ENCODE data around the gene AAK1. TPM values are rescaled to one million over a fixed set of nuclear protein-coding genes. Genes with fewer than 3 reads are reported as not detected.

AAK1 gene
- total RNA-seq, 1 experiment from 2014 or later = 75.8 TPM

DNA sequence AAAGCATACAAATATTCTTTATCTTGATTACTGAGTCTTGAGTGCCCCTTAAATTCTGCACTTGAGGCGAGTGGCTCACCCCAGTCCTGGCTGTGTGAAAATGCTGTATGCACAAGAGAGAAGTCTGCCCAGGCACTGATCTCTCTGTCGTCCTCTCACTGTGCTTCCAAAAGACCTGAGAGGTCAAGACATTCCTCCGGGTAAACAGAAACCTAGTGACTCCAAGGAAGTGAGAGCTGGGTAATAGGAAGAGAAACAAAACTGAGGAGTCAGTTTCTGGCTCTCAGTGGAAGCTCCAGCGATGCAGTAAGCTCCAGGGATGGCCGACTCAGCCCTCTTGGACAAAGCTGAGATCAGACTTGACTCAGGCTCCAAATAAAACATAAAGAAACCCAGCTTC is 70.9 kb downstream of the AAK1 start:
- ChIA-PET CTCF (no interaction called here), POLR2A (interaction anchor here (1.0 kb wide), 1 partner anchor 10 kb away, joined by 3 read pairs; no protein-coding TSS in a partner anchor)
- Mint-ChIP-seq H3K4me3 (ENCODE audit: unreplicated experiment) (no peak overlapping the region), H3K4me1 (ENCODE audit: insufficient read depth, unreplicated experiment) (peaks cover 45% of the 10 kb centered on the region), H3K27me3 (ENCODE audit: insufficient read depth, unreplicated experiment) (no peaks in the 10 kb centered on the region), H3K36me3 (ENCODE audit: insufficient read depth, unreplicated experiment) (peaks cover 5% of the 10 kb centered on the region), H3K9me3 (ENCODE audit: unreplicated experiment) (no peaks in the 10 kb centered on the region), H3K27ac (ENCODE audit: low read depth, unreplicated experiment) (no peak overlapping the region)
- intact Hi-C loops (cut with micrococcal nuclease) = no loop called here
- BruUV-seq (replicated peaks) = no TSS peak
- no peak for DNase-seq (ENCODE audit: unreplicated experiment)
- TF ChIP-seq, protein P1, sequence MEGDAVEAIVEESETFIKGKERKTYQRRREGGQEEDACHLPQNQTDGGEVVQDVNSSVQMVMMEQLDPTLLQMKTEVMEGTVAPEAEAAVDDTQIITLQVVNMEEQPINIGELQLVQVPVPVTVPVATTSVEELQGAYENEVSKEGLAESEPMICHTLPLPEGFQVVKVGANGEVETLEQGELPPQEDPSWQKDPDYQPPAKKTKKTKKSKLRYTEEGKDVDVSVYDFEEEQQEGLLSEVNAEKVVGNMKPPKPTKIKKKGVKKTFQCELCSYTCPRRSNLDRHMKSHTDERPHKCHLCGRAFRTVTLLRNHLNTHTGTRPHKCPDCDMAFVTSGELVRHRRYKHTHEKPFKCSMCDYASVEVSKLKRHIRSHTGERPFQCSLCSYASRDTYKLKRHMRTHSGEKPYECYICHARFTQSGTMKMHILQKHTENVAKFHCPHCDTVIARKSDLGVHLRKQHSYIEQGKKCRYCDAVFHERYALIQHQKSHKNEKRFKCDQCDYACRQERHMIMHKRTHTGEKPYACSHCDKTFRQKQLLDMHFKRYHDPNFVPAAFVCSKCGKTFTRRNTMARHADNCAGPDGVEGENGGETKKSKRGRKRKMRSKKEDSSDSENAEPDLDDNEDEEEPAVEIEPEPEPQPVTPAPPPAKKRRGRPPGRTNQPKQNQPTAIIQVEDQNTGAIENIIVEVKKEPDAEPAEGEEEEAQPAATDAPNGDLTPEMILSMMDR (IDR thresholded peaks at IDR 0.05; ENCODE audit: unreplicated experiment) = no peak

DNA sequence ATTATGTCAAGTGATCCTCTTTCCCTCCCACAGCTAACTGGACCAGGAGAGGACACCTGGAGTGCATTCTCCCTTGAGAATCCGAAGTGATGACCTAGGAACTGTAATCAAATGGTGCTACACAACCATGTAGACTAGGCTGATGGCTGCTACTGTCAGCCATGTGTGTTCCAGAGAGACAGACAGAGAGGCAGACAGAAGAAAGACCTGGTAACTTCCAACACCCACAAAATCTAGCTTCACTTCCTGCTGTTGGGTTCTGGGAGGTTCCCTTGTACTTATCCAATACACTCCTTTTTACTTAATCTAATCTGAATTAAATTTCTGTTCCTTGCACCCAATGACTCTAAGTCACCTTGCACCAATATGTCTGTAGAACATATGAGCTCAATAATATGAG is 72.3 kb downstream of the AAK1 start:
- CTCF ChIA-PET = interaction anchor here (0.5 to 1.3 kb wide), 5 partner anchors 12 to 152 kb away, joined by 3 read pairs; no protein-coding TSS in a partner anchor
- no peak for DNase-seq (ENCODE audit: unreplicated experiment)
- intact Hi-C loops (cut with micrococcal nuclease) = no loop called here
- POLR2A ChIA-PET = interaction anchor here (0.6 to 5.0 kb wide), 10 partner anchors 10 to 258 kb away, joined by 3 to 55 read pairs (median 4); partner anchors contain the start of gene AAK1
- H3K9me3 Mint-ChIP-seq (ENCODE audit: unreplicated experiment) = no peaks in the 10 kb centered on the region
- peak overlapping the region; percentile 58 for H3K27ac Mint-ChIP-seq (ENCODE audit: low read depth, unreplicated experiment)
- peaks cover 5% of the 10 kb centered on the region for H3K36me3 Mint-ChIP-seq (ENCODE audit: insufficient read depth, unreplicated experiment)
- TF ChIP-seq, protein P1 (IDR thresholded peaks at IDR 0.05; ENCODE audit: unreplicated experiment) = no peak
- no peaks in the 10 kb centered on the region for H3K27me3 Mint-ChIP-seq (ENCODE audit: insufficient read depth, unreplicated experiment)
- BruUV-seq (replicated peaks) = no TSS peak
- no peak overlapping the region for H3K4me3 Mint-ChIP-seq (ENCODE audit: unreplicated experiment)
- H3K4me1 Mint-ChIP-seq (ENCODE audit: insufficient read depth, unreplicated experiment) = peaks cover 39% of the 10 kb centered on the region

DNA sequence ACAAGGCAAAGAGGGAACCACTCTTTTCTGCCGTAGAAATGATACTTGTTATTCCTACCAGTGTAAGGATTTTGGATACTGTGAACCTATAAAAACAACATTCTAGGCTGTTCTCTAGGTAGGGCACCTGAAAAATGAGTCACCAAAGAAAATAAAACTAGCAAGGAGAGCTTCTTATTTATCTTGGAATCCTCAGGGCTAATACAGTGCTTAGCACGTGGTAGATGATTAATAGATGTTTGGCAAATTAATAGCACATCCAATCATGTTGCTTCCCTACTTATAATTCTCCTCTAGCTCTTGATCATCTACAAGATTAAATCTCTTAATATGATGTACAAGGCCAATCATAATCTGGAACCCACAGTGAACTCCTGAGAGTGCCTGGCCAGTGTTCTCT is 73.1 kb downstream of the AAK1 start:
- peaks cover 5% of the 10 kb centered on the region for H3K36me3 Mint-ChIP-seq (ENCODE audit: insufficient read depth, unreplicated experiment)
- ChIA-PET CTCF (interaction anchor here (0.6 to 1.3 kb wide), 4 partner anchors 55 to 153 kb away, joined by 3 to 6 read pairs (median 4); partner anchors contain the start of gene AAK1), POLR2A (interaction anchor here (0.5 to 5.0 kb wide), 18 partner anchors 10 to 258 kb away, joined by 3 to 55 read pairs (median 4); partner anchors contain the start of genes AAK1, ANXA4 and NFU1)
- no peaks in the 10 kb centered on the region for H3K9me3 Mint-ChIP-seq (ENCODE audit: unreplicated experiment)
- DNase-seq (ENCODE audit: unreplicated experiment) = peak; percentile 51
- peak overlapping the region; percentile 58 for H3K27ac Mint-ChIP-seq (ENCODE audit: low read depth, unreplicated experiment)
- intact Hi-C loops (cut with micrococcal nuclease) = no loop called here
- peaks cover 39% of the 10 kb centered on the region for H3K4me1 Mint-ChIP-seq (ENCODE audit: insufficient read depth, unreplicated experiment)
- no peaks in the 10 kb centered on the region for H3K27me3 Mint-ChIP-seq (ENCODE audit: insufficient read depth, unreplicated experiment)
- BruUV-seq (replicated peaks) = no TSS peak
- H3K4me3 Mint-ChIP-seq (ENCODE audit: unreplicated experiment) = peak overlapping the region; percentile 6
- TF ChIP-seq, protein P1 (IDR thresholded peaks at IDR 0.05; ENCODE audit: unreplicated experiment) = no peak

DNA sequence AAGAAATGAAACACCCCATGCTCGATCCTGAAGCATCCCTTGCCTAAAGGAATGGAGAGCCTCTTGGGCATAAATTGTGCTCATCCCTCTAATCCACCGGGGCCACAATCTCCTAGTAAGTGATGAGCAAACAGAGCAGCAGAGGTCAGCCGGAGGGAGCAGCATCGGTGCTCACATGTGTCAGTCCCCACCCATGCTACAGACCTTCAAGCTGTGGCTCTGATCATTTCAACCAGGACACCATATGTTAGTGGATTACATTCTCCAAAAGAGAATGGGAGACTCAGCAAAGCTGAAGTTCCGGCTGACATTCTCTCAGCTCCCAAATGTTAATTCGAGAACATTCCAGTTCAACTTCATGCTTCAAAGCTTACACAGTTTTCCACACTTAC is 75.6 kb downstream of the AAK1 start:
- ChIA-PET POLR2A (interaction anchor here (0.6 to 5.0 kb wide), 2 partner anchors 76 to 137 kb away, joined by 3 to 55 read pairs; partner anchors contain the start of gene AAK1), CTCF (interaction anchor here (0.6 to 1.1 kb wide), 2 partner anchors 20 to 23 kb away, joined by 3 read pairs; no protein-coding TSS in a partner anchor)
- no peaks in the 10 kb centered on the region for H3K9me3 Mint-ChIP-seq (ENCODE audit: unreplicated experiment)
- no TSS peak for BruUV-seq (replicated peaks)
- H3K36me3 Mint-ChIP-seq (ENCODE audit: insufficient read depth, unreplicated experiment) = no peaks in the 10 kb centered on the region
- intact Hi-C loops (cut with micrococcal nuclease) = no loop called here
- no peak overlapping the region for H3K4me3 Mint-ChIP-seq (ENCODE audit: unreplicated experiment)
- no peak overlapping the region for H3K27ac Mint-ChIP-seq (ENCODE audit: low read depth, unreplicated experiment)
- TF ChIP-seq, protein P1 (IDR thresholded peaks at IDR 0.05; ENCODE audit: unreplicated experiment) = no peak
- peaks cover 44% of the 10 kb centered on the region for H3K4me1 Mint-ChIP-seq (ENCODE audit: insufficient read depth, unreplicated experiment)
- DNase-seq (ENCODE audit: unreplicated experiment) = no peak
- no peaks in the 10 kb centered on the region for H3K27me3 Mint-ChIP-seq (ENCODE audit: insufficient read depth, unreplicated experiment)

Measured in MCF 10A (cell line).